ENCODE measurements around the gene KIR3DL3. TPM values are rescaled to one million over a fixed set of nuclear protein-coding genes. Genes with fewer than 3 reads are reported as not detected.
"Not testable (repeated sequence)": the region's sequence is repeated elsewhere in the genome, so short reads cannot be mapped to it uniquely, and the experiment has no call there.

KIR3DL3 gene
- polyA plus RNA-seq, 4 donors: not detected

- DNase-seq (no peak), FAIRE-seq (no peak)
- Histone ChIP-seq H3K36me3 (ENCODE audit: control insufficient read depth in 3 of 3, insufficient read depth in 2 of 3, low read depth in 1 of 3, low read length in 3 of 3) (no peaks in the 10 kb centered on the region), H3K27me3 (ENCODE audit: control insufficient read depth in 3 of 3, insufficient read depth in 3 of 3, low read length in 3 of 3) (no peaks in the 10 kb centered on the region), H3K27ac (ENCODE audit: low read depth in 1 of 3, low read length in 2 of 3) (no peak overlapping the region), H3K9me3 (ENCODE audit: control insufficient read depth in 2 of 2, insufficient read depth in 1 of 2, low read depth in 1 of 2, low read length in 1 of 2) (peaks cover 0 to 7% of the 10 kb centered on the region in 2 donors), H3K4me3 (ENCODE audit: low read depth in 1 of 3, low read length in 3 of 3) (no peak overlapping the region), H3K4me1 (ENCODE audit: control insufficient read depth in 3 of 3, insufficient read depth in 2 of 3, low read depth in 1 of 3, low read length in 2 of 3) (no peaks in the 10 kb centered on the region)
- WGBS, 3 donors: 73 to 84% (median 80%) methylated on average over 13 of the region's 13 CpGs
Measured at GRCh38 chr19:54739587-54740497, 15.6 kb downstream of the KIR3DL3 start.

GRCh38 chr19:54741950-54742349 is 17.7 kb downstream of the KIR3DL3 start:
- not testable (repeated sequence) for H3K4me3 ChIP-seq (ENCODE audit: low read depth in 1 of 3, low read length in 3 of 3); H3K4me1 ChIP-seq (ENCODE audit: control insufficient read depth in 3 of 3, insufficient read depth in 2 of 3, low read depth in 1 of 3, low read length in 2 of 3); H3K27me3 ChIP-seq (ENCODE audit: control insufficient read depth in 3 of 3, insufficient read depth in 3 of 3, low read length in 3 of 3); H3K36me3 ChIP-seq (ENCODE audit: control insufficient read depth in 3 of 3, insufficient read depth in 2 of 3, low read depth in 1 of 3, low read length in 3 of 3); DNase-seq; H3K9me3 ChIP-seq (ENCODE audit: control insufficient read depth in 2 of 2, insufficient read depth in 1 of 2, low read depth in 1 of 2, low read length in 1 of 2); H3K27ac ChIP-seq (ENCODE audit: low read depth in 1 of 3, low read length in 2 of 3); FAIRE-seq
- 59 to 64% (median 64%) methylated on average over 5 of the region's 5 CpGs for WGBS, 3 donors

- H3K9me3 ChIP-seq (ENCODE audit: control insufficient read depth in 2 of 2, insufficient read depth in 1 of 2, low read depth in 1 of 2, low read length in 1 of 2); H3K4me1 ChIP-seq (ENCODE audit: control insufficient read depth in 3 of 3, insufficient read depth in 2 of 3, low read depth in 1 of 3, low read length in 2 of 3); H3K36me3 ChIP-seq (ENCODE audit: control insufficient read depth in 3 of 3, insufficient read depth in 2 of 3, low read depth in 1 of 3, low read length in 3 of 3); H3K4me3 ChIP-seq (ENCODE audit: low read depth in 1 of 3, low read length in 3 of 3); DNase-seq; FAIRE-seq; H3K27me3 ChIP-seq (ENCODE audit: control insufficient read depth in 3 of 3, insufficient read depth in 3 of 3, low read length in 3 of 3); H3K27ac ChIP-seq (ENCODE audit: low read depth in 1 of 3, low read length in 2 of 3): not testable (repeated sequence)
- 66 to 84% (median 73%) methylated on average over 5 of the region's 5 CpGs for WGBS, 3 donors
Measured at GRCh38 chr19:54744080-54744479, 19.8 kb downstream of the KIR3DL3 start.

DNA sequence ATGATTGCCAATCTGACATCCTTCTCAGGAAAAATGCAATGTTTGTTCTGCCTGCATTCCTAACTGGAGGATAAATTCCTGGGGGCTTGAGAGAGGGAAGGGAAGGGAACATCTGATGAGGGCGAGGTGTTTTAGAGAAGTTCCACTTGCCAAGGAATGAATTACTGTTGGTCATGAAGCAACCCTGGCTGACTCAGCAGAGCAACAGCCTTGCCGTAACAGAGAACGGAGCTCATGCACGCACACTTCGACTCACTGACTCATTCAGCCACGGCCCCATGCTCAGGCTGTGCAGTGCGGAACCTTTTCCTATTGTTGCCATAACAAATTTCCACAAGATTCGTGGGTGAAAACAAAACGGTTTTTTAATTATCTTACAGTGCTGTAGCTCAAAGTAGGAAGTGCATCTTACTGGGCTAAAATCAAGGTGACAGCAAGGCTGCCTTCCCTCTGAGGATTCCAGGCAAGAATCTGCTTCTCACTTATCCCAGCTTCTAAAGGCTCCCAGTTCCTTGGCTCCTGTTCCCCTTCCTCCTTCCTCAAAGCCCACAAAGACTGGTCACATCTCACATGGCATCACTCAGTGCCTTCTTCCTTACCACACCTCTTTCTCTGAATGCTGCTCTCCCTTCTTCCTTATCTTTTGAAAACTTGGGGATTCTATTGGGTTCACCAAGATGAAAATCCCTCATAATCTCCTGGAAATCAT is 23.5 kb downstream of the KIR3DL3 start:
- not testable (repeated sequence) for FAIRE-seq; H3K27ac ChIP-seq (ENCODE audit: low read depth in 1 of 3, low read length in 2 of 3); H3K4me3 ChIP-seq (ENCODE audit: low read depth in 1 of 3, low read length in 3 of 3); H3K4me1 ChIP-seq (ENCODE audit: control insufficient read depth in 3 of 3, insufficient read depth in 2 of 3, low read depth in 1 of 3, low read length in 2 of 3); H3K36me3 ChIP-seq (ENCODE audit: control insufficient read depth in 3 of 3, insufficient read depth in 2 of 3, low read depth in 1 of 3, low read length in 3 of 3); H3K27me3 ChIP-seq (ENCODE audit: control insufficient read depth in 3 of 3, insufficient read depth in 3 of 3, low read length in 3 of 3); DNase-seq; H3K9me3 ChIP-seq (ENCODE audit: control insufficient read depth in 2 of 2, insufficient read depth in 1 of 2, low read depth in 1 of 2, low read length in 1 of 2)
- 64 to 69% (median 69%) methylated on average over 9 of the region's 9 CpGs for WGBS, 3 donors

- WGBS, 3 donors: 30 to 52% (median 40%) methylated on average over 6 of the region's 6 CpGs
- FAIRE-seq; H3K4me1 ChIP-seq (ENCODE audit: control insufficient read depth in 3 of 3, insufficient read depth in 2 of 3, low read depth in 1 of 3, low read length in 2 of 3); H3K36me3 ChIP-seq (ENCODE audit: control insufficient read depth in 3 of 3, insufficient read depth in 2 of 3, low read depth in 1 of 3, low read length in 3 of 3); H3K9me3 ChIP-seq (ENCODE audit: control insufficient read depth in 2 of 2, insufficient read depth in 1 of 2, low read depth in 1 of 2, low read length in 1 of 2); H3K4me3 ChIP-seq (ENCODE audit: low read depth in 1 of 3, low read length in 3 of 3); H3K27ac ChIP-seq (ENCODE audit: low read depth in 1 of 3, low read length in 2 of 3); H3K27me3 ChIP-seq (ENCODE audit: control insufficient read depth in 3 of 3, insufficient read depth in 3 of 3, low read length in 3 of 3); DNase-seq: not testable (repeated sequence)
Measured at GRCh38 chr19:54750276-54750675, 26.0 kb downstream of the KIR3DL3 start.

DNA sequence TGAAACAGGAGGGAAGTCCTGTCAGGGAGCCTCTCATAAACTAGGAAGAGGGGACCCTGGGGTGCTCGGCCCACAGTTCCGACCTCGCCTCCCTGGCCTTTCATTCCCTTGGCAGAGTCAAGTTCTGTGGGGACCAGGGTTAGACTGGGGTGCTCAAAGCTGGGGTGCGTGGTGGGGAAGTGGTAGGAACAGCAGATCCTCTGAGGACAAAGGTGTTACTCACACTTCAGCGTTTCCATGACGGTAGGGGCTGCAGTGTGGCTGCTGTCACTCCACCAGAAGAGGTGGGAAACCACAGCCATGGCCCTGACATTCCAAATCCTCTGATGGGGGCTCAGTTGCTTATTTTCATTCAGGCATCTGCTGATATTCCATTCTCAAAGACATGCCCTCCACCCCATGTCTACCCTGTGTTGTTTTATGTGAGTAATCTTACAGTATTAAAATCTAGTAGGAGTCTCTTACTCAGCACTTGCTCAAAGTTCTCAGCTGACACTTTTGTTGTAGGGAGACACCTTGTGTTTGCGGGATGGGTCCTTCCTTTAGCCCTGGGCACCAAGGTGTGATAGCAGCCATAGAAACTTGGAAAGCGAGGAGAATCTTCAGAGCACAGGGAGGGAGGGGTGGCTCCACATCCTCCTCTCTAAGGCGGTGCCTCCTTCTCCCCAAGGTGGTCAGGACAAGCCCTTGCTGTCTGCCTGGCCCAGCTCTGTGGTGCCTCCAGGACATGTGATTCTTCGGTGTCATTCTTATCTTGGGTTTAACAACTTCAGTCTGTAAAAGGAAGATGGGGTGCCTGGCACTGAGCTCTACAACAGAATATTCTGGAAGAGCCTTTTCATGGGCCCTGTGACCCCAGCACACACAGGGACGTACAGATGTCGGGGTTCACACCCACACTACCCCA is 32.2 kb downstream of the KIR3DL3 start:
- H3K4me3 ChIP-seq (ENCODE audit: low read depth in 1 of 3, low read length in 3 of 3); FAIRE-seq; DNase-seq; H3K36me3 ChIP-seq (ENCODE audit: control insufficient read depth in 3 of 3, insufficient read depth in 2 of 3, low read depth in 1 of 3, low read length in 3 of 3); H3K27ac ChIP-seq (ENCODE audit: low read depth in 1 of 3, low read length in 2 of 3); H3K4me1 ChIP-seq (ENCODE audit: control insufficient read depth in 3 of 3, insufficient read depth in 2 of 3, low read depth in 1 of 3, low read length in 2 of 3); H3K27me3 ChIP-seq (ENCODE audit: control insufficient read depth in 3 of 3, insufficient read depth in 3 of 3, low read length in 3 of 3): not testable (repeated sequence)
- H3K9me3 ChIP-seq (ENCODE audit: control insufficient read depth in 2 of 2, insufficient read depth in 1 of 2, low read depth in 1 of 2, low read length in 1 of 2): peaks cover 0 to 13% of the 10 kb centered on the region in 2 donors
- WGBS, 3 donors: 73 to 80% (median 74%) methylated on average over 11 of the region's 12 CpGs

- not testable (repeated sequence) for H3K4me1 ChIP-seq (ENCODE audit: control insufficient read depth in 3 of 3, insufficient read depth in 2 of 3, low read depth in 1 of 3, low read length in 2 of 3); H3K4me3 ChIP-seq (ENCODE audit: low read depth in 1 of 3, low read length in 3 of 3); H3K36me3 ChIP-seq (ENCODE audit: control insufficient read depth in 3 of 3, insufficient read depth in 2 of 3, low read depth in 1 of 3, low read length in 3 of 3); H3K27ac ChIP-seq (ENCODE audit: low read depth in 1 of 3, low read length in 2 of 3); FAIRE-seq; DNase-seq; H3K27me3 ChIP-seq (ENCODE audit: control insufficient read depth in 3 of 3, insufficient read depth in 3 of 3, low read length in 3 of 3)
- 54 to 59% (median 59%) methylated on average over 6 of the region's 6 CpGs for WGBS, 3 donors
- H3K9me3 ChIP-seq (ENCODE audit: control insufficient read depth in 2 of 2, insufficient read depth in 1 of 2, low read depth in 1 of 2, low read length in 1 of 2): peaks cover 0 to 13% of the 10 kb centered on the region in 2 donors
Measured at GRCh38 chr19:54758577-54758976, 34.3 kb downstream of the KIR3DL3 start.

- not testable (repeated sequence) for H3K27me3 ChIP-seq (ENCODE audit: control insufficient read depth in 3 of 3, insufficient read depth in 3 of 3, low read length in 3 of 3); H3K4me3 ChIP-seq (ENCODE audit: low read depth in 1 of 3, low read length in 3 of 3); H3K36me3 ChIP-seq (ENCODE audit: control insufficient read depth in 3 of 3, insufficient read depth in 2 of 3, low read depth in 1 of 3, low read length in 3 of 3); H3K9me3 ChIP-seq (ENCODE audit: control insufficient read depth in 2 of 2, insufficient read depth in 1 of 2, low read depth in 1 of 2, low read length in 1 of 2); FAIRE-seq; DNase-seq; H3K4me1 ChIP-seq (ENCODE audit: control insufficient read depth in 3 of 3, insufficient read depth in 2 of 3, low read depth in 1 of 3, low read length in 2 of 3); H3K27ac ChIP-seq (ENCODE audit: low read depth in 1 of 3, low read length in 2 of 3)
- 73 to 79% (median 74%) methylated on average over 8 of the region's 8 CpGs for WGBS, 3 donors
Measured at GRCh38 chr19:54764219-54764618, 40.0 kb downstream of the KIR3DL3 start.
